ENCODE results near the gene UNC5A.

The UNC5A gene

DNA sequence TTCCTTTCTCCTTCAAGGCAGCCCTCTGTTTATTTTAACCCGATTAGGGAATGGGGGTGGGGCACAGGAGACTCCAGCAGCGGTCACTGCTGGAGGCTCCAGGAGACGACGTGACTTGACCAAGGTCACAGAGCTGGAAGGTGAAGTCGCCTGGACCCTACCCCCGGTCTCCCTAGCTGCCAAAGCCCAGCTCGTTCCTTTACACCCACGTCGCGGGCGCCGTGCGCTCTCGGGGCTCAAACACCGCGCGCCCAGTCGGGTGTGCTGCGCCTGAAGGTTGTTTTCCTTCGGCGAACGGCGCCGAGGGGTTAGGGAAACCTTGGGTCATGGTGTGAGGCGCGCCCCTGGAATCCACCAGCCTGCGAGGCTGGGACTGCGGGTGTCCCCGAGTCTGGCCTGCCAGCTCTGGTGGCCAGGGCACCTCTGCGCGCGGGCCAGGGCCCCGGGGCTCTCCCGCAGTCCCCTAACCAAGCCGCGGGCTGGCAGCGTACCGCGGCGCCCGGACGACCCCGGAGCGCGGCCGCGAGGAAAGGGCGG is 747 bp upstream of the UNC5A start:
- CTCF ChIA-PET: interaction anchor here (0.6 to 1.2 kb wide), 3 partner anchors 9 to 149 kb away, joined by 5 to 6 read pairs (median 5); no protein-coding TSS in a partner anchor
- no peak overlapping the region for H3K27ac ChIP-seq (ENCODE audit: extremely low read depth, low read depth, low read length)
- POLR2A ChIA-PET: no interaction called here
- H3K4me1 ChIP-seq (ENCODE audit: control insufficient read depth, insufficient read depth, low read length): no peaks in the 10 kb centered on the region
- peak overlapping the region; percentile 40 for H3K4me3 ChIP-seq (ENCODE audit: low read depth, low read length)
- H3K9me3 ChIP-seq (ENCODE audit: control insufficient read depth, insufficient read depth, low read depth, low read length): no peaks in the 10 kb centered on the region
- H3K36me3 ChIP-seq (ENCODE audit: control insufficient read depth in 2 of 2, insufficient read depth in 1 of 2, low read length in 2 of 2): no peaks in the 10 kb centered on the region
- TF ChIP-seq ZFHX2 (tag by site-specific recombination; conservative IDR thresholded peaks at IDR 0.05): peak; percentile 60
- TF ChIP-seq, protein P1, sequence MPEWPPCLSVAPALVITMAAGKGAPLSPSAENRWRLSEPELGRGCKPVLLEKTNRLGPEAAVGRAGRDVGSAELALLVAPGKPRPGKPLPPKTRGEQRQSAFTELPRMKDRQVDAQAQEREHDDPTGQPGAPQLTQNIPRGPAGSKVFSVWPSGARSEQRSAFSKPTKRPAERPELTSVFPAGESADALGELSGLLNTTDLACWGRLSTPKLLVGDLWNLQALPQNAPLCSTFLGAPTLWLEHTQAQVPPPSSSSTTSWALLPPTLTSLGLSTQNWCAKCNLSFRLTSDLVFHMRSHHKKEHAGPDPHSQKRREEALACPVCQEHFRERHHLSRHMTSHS (tag by site-specific recombination; IDR thresholded peaks at IDR 0.05): no peak
- no peak for TF ChIP-seq ZFP3 (tag by site-specific recombination; IDR thresholded peaks at IDR 0.05; ENCODE audit: low read depth)
- TF ChIP-seq ZNF112 (tag by site-specific recombination; IDR thresholded peaks at IDR 0.05): no peak
- TF ChIP-seq OSR2 (tag by site-specific recombination; IDR thresholded peaks at IDR 0.05): no peak
- TF ChIP-seq ZNF548 (tag by site-specific recombination; IDR thresholded peaks at IDR 0.05): no peak
- TF ChIP-seq, protein P2, sequence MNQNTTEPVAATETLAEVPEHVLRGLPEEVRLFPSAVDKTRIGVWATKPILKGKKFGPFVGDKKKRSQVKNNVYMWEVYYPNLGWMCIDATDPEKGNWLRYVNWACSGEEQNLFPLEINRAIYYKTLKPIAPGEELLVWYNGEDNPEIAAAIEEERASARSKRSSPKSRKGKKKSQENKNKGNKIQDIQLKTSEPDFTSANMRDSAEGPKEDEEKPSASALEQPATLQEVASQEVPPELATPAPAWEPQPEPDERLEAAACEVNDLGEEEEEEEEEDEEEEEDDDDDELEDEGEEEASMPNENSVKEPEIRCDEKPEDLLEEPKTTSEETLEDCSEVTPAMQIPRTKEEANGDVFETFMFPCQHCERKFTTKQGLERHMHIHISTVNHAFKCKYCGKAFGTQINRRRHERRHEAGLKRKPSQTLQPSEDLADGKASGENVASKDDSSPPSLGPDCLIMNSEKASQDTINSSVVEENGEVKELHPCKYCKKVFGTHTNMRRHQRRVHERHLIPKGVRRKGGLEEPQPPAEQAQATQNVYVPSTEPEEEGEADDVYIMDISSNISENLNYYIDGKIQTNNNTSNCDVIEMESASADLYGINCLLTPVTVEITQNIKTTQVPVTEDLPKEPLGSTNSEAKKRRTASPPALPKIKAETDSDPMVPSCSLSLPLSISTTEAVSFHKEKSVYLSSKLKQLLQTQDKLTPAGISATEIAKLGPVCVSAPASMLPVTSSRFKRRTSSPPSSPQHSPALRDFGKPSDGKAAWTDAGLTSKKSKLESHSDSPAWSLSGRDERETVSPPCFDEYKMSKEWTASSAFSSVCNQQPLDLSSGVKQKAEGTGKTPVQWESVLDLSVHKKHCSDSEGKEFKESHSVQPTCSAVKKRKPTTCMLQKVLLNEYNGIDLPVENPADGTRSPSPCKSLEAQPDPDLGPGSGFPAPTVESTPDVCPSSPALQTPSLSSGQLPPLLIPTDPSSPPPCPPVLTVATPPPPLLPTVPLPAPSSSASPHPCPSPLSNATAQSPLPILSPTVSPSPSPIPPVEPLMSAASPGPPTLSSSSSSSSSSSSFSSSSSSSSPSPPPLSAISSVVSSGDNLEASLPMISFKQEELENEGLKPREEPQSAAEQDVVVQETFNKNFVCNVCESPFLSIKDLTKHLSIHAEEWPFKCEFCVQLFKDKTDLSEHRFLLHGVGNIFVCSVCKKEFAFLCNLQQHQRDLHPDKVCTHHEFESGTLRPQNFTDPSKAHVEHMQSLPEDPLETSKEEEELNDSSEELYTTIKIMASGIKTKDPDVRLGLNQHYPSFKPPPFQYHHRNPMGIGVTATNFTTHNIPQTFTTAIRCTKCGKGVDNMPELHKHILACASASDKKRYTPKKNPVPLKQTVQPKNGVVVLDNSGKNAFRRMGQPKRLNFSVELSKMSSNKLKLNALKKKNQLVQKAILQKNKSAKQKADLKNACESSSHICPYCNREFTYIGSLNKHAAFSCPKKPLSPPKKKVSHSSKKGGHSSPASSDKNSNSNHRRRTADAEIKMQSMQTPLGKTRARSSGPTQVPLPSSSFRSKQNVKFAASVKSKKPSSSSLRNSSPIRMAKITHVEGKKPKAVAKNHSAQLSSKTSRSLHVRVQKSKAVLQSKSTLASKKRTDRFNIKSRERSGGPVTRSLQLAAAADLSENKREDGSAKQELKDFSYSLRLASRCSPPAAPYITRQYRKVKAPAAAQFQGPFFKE (tag by site-specific recombination; IDR thresholded peaks at IDR 0.05; ENCODE audit: borderline replicate concordance): no peak
- TF ChIP-seq, protein P3, sequence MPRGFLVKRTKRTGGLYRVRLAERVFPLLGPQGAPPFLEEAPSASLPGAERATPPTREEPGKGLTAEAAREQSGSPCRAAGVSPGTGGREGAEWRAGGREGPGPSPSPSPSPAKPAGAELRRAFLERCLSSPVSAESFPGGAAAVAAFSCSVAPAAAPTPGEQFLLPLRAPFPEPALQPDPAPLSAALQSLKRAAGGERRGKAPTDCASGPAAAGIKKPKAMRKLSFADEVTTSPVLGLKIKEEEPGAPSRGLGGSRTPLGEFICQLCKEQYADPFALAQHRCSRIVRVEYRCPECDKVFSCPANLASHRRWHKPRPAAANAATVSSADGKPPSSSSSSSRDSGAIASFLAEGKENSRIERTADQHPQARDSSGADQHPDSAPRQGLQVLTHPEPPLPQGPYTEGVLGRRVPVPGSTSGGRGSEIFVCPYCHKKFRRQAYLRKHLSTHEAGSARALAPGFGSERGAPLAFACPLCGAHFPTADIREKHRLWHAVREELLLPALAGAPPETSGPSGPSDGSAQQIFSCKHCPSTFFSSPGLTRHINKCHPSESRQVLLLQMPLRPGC (tag by site-specific recombination; IDR thresholded peaks at IDR 0.05): no peak
- no peak for TF ChIP-seq ZNF132 (tag by site-specific recombination; IDR thresholded peaks at IDR 0.05; ENCODE audit: borderline replicate concordance)
- TF ChIP-seq ZSCAN30 (tag by site-specific recombination; IDR thresholded peaks at IDR 0.05): 0 out of 2 replicates have a peak, but pooled peaks have one; percentile 35
- TF ChIP-seq ZNF23 (tag by site-specific recombination; IDR thresholded peaks at IDR 0.05; ENCODE audit: borderline replicate concordance): no peak
- TF ChIP-seq ZFP69B (tag by site-specific recombination; IDR thresholded peaks at IDR 0.05): no peak
- TF ChIP-seq, protein P4, sequence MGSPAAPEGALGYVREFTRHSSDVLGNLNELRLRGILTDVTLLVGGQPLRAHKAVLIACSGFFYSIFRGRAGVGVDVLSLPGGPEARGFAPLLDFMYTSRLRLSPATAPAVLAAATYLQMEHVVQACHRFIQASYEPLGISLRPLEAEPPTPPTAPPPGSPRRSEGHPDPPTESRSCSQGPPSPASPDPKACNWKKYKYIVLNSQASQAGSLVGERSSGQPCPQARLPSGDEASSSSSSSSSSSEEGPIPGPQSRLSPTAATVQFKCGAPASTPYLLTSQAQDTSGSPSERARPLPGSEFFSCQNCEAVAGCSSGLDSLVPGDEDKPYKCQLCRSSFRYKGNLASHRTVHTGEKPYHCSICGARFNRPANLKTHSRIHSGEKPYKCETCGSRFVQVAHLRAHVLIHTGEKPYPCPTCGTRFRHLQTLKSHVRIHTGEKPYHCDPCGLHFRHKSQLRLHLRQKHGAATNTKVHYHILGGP (tag by site-specific recombination; IDR thresholded peaks at IDR 0.05): no peak
- TF ChIP-seq TCF7L2 (IDR thresholded peaks at IDR 0.05; ENCODE audit: borderline replicate concordance, low read depth, low read length): no peak
- no peak for TF ChIP-seq ZNF138 (tag by site-specific recombination; IDR thresholded peaks at IDR 0.05; ENCODE audit: borderline replicate concordance)
- no peak for TF ChIP-seq YY2 (tag by site-specific recombination; IDR thresholded peaks at IDR 0.05)
- TF ChIP-seq, protein P5, sequence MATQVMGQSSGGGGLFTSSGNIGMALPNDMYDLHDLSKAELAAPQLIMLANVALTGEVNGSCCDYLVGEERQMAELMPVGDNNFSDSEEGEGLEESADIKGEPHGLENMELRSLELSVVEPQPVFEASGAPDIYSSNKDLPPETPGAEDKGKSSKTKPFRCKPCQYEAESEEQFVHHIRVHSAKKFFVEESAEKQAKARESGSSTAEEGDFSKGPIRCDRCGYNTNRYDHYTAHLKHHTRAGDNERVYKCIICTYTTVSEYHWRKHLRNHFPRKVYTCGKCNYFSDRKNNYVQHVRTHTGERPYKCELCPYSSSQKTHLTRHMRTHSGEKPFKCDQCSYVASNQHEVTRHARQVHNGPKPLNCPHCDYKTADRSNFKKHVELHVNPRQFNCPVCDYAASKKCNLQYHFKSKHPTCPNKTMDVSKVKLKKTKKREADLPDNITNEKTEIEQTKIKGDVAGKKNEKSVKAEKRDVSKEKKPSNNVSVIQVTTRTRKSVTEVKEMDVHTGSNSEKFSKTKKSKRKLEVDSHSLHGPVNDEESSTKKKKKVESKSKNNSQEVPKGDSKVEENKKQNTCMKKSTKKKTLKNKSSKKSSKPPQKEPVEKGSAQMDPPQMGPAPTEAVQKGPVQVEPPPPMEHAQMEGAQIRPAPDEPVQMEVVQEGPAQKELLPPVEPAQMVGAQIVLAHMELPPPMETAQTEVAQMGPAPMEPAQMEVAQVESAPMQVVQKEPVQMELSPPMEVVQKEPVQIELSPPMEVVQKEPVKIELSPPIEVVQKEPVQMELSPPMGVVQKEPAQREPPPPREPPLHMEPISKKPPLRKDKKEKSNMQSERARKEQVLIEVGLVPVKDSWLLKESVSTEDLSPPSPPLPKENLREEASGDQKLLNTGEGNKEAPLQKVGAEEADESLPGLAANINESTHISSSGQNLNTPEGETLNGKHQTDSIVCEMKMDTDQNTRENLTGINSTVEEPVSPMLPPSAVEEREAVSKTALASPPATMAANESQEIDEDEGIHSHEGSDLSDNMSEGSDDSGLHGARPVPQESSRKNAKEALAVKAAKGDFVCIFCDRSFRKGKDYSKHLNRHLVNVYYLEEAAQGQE (tag by site-specific recombination; IDR thresholded peaks at IDR 0.05): no peak
- no peak for TF ChIP-seq ZNF292 (tag by site-specific recombination; IDR thresholded peaks at IDR 0.05; ENCODE audit: borderline replicate concordance, low read depth)
- TF ChIP-seq ZNF302 (tag by site-specific recombination; IDR thresholded peaks at IDR 0.05; ENCODE audit: low read depth): no peak
- no peak for TF ChIP-seq ZBTB21 (tag by site-specific recombination; IDR thresholded peaks at IDR 0.05)
- peak; percentile 96 for TF ChIP-seq ZBTB8A (tag by site-specific recombination; IDR thresholded peaks at IDR 0.05)
- TF ChIP-seq YY1 (tag by site-specific recombination; IDR thresholded peaks at IDR 0.05): no peak
- TF ChIP-seq ZNF391 (tag by site-specific recombination; IDR thresholded peaks at IDR 0.05; ENCODE audit: borderline replicate concordance, low read depth): 0 out of 2 replicates have a peak, but pooled peaks have one; percentile 12
- TF ChIP-seq ZNF16 (tag by site-specific recombination; IDR thresholded peaks at IDR 0.05; ENCODE audit: low read depth): no peak
- TF ChIP-seq GLIS1 (tag by site-specific recombination; IDR thresholded peaks at IDR 0.05): peak; percentile 73
- no peak for TF ChIP-seq ZNF433 (tag by site-specific recombination; IDR thresholded peaks at IDR 0.05; ENCODE audit: low read depth)
